HG03520 (cell line): ENCODE measurements around the gene MTARC1.

Experiments
- ATAC-seq: cut with Tn5 transposase; IDR thresholded peaks from one replicate; pipeline ENCODE4 v1.9.1; 2021; ENCODE audit warnings: mild to moderate bottlenecking, moderate library complexity; ENCODE audit not compliant: unreplicated experiment

The MTARC1 gene

GRCh38 chr1:220803401-220804201 lies 16.9 kb downstream of the MTARC1 start:
- ATAC-seq: peak; percentile 57

- no peak for ATAC-seq
Observed at GRCh38 chr1:220804202-220804586, 17.5 kb downstream of the MTARC1 start.

- no peak for ATAC-seq
Observed at GRCh38 chr1:220806408-220806807, 19.7 kb downstream of the MTARC1 start.

GRCh38 chr1:220807726-220808125 lies 21.0 kb downstream of the MTARC1 start:
- ATAC-seq: no peak

GRCh38 chr1:220808345-220809186 lies 21.9 kb downstream of the MTARC1 start:
- ATAC-seq: no peak

GRCh38 chr1:220809187-220809550 lies 22.5 kb downstream of the MTARC1 start:
- ATAC-seq: no peak

- ATAC-seq: peak; percentile 13
Observed at GRCh38 chr1:220809704-220810103, 23.0 kb downstream of the MTARC1 start.

GRCh38 chr1:220810179-220810653 lies 23.5 kb downstream of the MTARC1 start:
- ATAC-seq: peak; percentile 92

GRCh38 chr1:220810963-220811362 lies 24.2 kb downstream of the MTARC1 start:
- ATAC-seq: no peak

GRCh38 chr1:220811695-220812094 lies 25.0 kb downstream of the MTARC1 start:
- ATAC-seq: no peak

- no peak for ATAC-seq
Observed at GRCh38 chr1:220812308-220812707, 25.6 kb downstream of the MTARC1 start.

GRCh38 chr1:220813013-220813412 lies 26.3 kb downstream of the MTARC1 start:
- ATAC-seq: no peak

GRCh38 chr1:220815409-220815808 lies 28.7 kb downstream of the MTARC1 start:
- no peak for ATAC-seq

- no peak for ATAC-seq
Observed at GRCh38 chr1:220817907-220818306, 31.2 kb downstream of the MTARC1 start.

- ATAC-seq: no peak
Observed at GRCh38 chr1:220818421-220819173, 31.9 kb downstream of the MTARC1 start.

- no peak for ATAC-seq
Observed at GRCh38 chr1:220819467-220820026, 32.8 kb downstream of the MTARC1 start.

- no peak for ATAC-seq
Observed at GRCh38 chr1:220824031-220824989, 37.6 kb downstream of the MTARC1 start.

GRCh38 chr1:220825819-220826551 lies 39.3 kb downstream of the MTARC1 start:
- no peak for ATAC-seq

- ATAC-seq: no peak
Observed at GRCh38 chr1:220826729-220827128, 40.0 kb downstream of the MTARC1 start.
